A673 (cell line): ENCODE data around the gene TNFAIP2. TPM values are rescaled to one million over a fixed set of nuclear protein-coding genes. Genes with fewer than 3 reads are reported as not detected.

ENCODE experiments used
- BruUV-seq: library from RNA; stranded (reverse); fragments of 400-500 nt; replicated peaks from 2 replicates; lab custom pipeline; 2021; lab: Mats Ljungman, UMichigan
- CTCF ChIA-PET: fragments of 300-600 bp; sonication (Branson Sonifier 250); formaldehyde crosslinking; loops from one replicate; lab custom pipeline; 2022; ENCODE audit warnings: antibody characterized with exemption; lab: Charles Lee
- POLR2A ChIA-PET: fragments of 300-600 bp; sonication (Branson Sonifier 250); formaldehyde crosslinking; loops from one replicate; lab custom pipeline; 2022; ENCODE audit warnings: antibody characterized with exemption; ENCODE audit not compliant: low non-redundant PET; lab: Charles Lee
- DNase-seq: peaks from one replicate; pipeline ENCODE4 v3.0.0-alpha.2; 2015; ENCODE audit warnings: low spot score
- H3K27ac ChIP-seq: fragments of 200-600 bp; sonication (generic); 2 replicates; pipeline ENCODE4 v1.5.1; 2016; ENCODE audit warnings: mixed run types, low read depth, mild to moderate bottlenecking, mixed read lengths, antibody characterized with exemption, low read length; ENCODE audit not compliant: poor library complexity, severe bottlenecking
- H3K27me3 ChIP-seq: fragments of 200-600 bp; sonication (generic); replicated peaks from 2 replicates; pipeline ENCODE4 v1.6.1; 2017; ENCODE audit warnings: mixed run types, low read depth, mild to moderate bottlenecking, mixed read lengths, antibody characterized with exemption, low read length; ENCODE audit not compliant: insufficient read depth, poor library complexity
- H3K36me3 ChIP-seq: fragments of 200-600 bp; sonication (generic); 2 replicates; pipeline ENCODE4 v1.6.1; 2016; ENCODE audit warnings: mixed run types, mild to moderate bottlenecking, mixed read lengths, antibody characterized with exemption, low read length; ENCODE audit not compliant: insufficient read depth, poor library complexity, severe bottlenecking
- H3K4me1 ChIP-seq: fragments of 200-600 bp; sonication (generic); 2 replicates; pipeline ENCODE4 v1.6.1; 2017; ENCODE audit warnings: mixed run types, mild to moderate bottlenecking, mixed read lengths, antibody characterized with exemption, low read length; ENCODE audit not compliant: insufficient read depth, poor library complexity, severe bottlenecking
- H3K4me3 ChIP-seq: fragments of 200-600 bp; sonication (generic); 2 replicates; pipeline ENCODE4 v1.5.1; 2016; ENCODE audit warnings: low read depth, mixed run types, mild to moderate bottlenecking, mixed read lengths, low read length; ENCODE audit not compliant: poor library complexity, severe bottlenecking
- H3K9me3 ChIP-seq: fragments of 200-600 bp; sonication (generic); 2 replicates; pipeline ENCODE4 v1.6.1; 2016; ENCODE audit warnings: mixed run types, low read depth, mild to moderate bottlenecking, mixed read lengths, antibody characterized with exemption, low read length; ENCODE audit not compliant: poor library complexity, severe bottlenecking
- EZH2 ChIP-seq: fragments of 200-600 bp; sonication (generic); IDR thresholded peaks from 2 replicates; pipeline ENCODE4 v1.6.1; 2017; ENCODE audit warnings: borderline replicate concordance, low read depth, mild to moderate bottlenecking, mixed read lengths, antibody characterized with exemption, low read length; ENCODE audit not compliant: poor library complexity, severe bottlenecking
- intact Hi-C: fragments of 100-400 bp; cut with micrococcal nuclease; formaldehyde crosslinking; loops from one replicate; pipeline ENCODE4 v1.10.0; 2022; ENCODE audit not compliant: unreplicated experiment
- total RNA-seq: library from RNA; stranded (reverse); gene quantifications from 2 replicates; pipeline ENCODE4 v1.2.3, GENCODE V29; 2021
- TF ChIP-seq, protein P1 (sequence below): fragments of 300-800, 200-600 bp; sonication (generic); conservative IDR thresholded peaks from 2 replicates; pipeline ENCODE4 v1.5.1; 2017; ENCODE audit warnings: low read depth, mild to moderate bottlenecking, antibody characterized with exemption, low read length, moderate library complexity, mixed read lengths

Gene TNFAIP2
- total RNA-seq, 1 experiment from 2014 or later: 5.5 TPM

DNA sequence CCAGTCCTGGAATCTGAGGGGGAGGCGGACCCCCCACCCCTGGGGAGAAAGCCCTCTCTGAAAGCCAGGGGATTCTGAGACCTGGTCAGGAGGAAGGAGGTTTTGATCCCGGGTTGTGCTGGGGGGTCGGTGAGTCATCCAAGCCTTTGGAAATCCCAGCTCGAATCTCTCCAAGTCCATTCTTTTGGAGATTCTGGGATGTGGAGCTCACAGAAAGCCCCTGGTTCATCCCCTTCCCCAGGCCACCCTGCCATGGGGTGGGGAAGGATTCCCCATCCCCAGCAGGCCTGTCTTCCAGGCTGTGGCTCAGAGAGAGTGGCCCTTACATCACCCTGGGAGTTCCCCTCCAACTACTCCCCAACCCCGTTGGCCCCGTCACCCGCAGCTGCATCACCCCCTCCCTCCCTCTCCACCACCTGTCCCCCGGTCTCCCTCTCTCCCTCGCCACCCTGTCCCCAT is 14.5 kb upstream of the TNFAIP2 start:
- H3K36me3 ChIP-seq: no peaks in the 10 kb centered on the region
- no peak for DNase-seq
- TF ChIP-seq EZH2: no peak
- TF ChIP-seq, protein P1, sequence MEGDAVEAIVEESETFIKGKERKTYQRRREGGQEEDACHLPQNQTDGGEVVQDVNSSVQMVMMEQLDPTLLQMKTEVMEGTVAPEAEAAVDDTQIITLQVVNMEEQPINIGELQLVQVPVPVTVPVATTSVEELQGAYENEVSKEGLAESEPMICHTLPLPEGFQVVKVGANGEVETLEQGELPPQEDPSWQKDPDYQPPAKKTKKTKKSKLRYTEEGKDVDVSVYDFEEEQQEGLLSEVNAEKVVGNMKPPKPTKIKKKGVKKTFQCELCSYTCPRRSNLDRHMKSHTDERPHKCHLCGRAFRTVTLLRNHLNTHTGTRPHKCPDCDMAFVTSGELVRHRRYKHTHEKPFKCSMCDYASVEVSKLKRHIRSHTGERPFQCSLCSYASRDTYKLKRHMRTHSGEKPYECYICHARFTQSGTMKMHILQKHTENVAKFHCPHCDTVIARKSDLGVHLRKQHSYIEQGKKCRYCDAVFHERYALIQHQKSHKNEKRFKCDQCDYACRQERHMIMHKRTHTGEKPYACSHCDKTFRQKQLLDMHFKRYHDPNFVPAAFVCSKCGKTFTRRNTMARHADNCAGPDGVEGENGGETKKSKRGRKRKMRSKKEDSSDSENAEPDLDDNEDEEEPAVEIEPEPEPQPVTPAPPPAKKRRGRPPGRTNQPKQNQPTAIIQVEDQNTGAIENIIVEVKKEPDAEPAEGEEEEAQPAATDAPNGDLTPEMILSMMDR: no peak
- H3K4me1 ChIP-seq: peaks cover 7% of the 10 kb centered on the region
- no TSS peak for BruUV-seq
- ChIA-PET CTCF (no interaction called here), POLR2A (interaction anchor here (0.6 kb wide), 1 partner anchor 8 kb away, joined by 5 read pairs; no protein-coding TSS in a partner anchor)
- no peak overlapping the region for H3K27ac ChIP-seq
- H3K27me3 ChIP-seq: peaks cover 11% of the 10 kb centered on the region
- no peaks in the 10 kb centered on the region for H3K9me3 ChIP-seq
- no peak overlapping the region for H3K4me3 ChIP-seq
- intact Hi-C loops: no loop called here

DNA sequence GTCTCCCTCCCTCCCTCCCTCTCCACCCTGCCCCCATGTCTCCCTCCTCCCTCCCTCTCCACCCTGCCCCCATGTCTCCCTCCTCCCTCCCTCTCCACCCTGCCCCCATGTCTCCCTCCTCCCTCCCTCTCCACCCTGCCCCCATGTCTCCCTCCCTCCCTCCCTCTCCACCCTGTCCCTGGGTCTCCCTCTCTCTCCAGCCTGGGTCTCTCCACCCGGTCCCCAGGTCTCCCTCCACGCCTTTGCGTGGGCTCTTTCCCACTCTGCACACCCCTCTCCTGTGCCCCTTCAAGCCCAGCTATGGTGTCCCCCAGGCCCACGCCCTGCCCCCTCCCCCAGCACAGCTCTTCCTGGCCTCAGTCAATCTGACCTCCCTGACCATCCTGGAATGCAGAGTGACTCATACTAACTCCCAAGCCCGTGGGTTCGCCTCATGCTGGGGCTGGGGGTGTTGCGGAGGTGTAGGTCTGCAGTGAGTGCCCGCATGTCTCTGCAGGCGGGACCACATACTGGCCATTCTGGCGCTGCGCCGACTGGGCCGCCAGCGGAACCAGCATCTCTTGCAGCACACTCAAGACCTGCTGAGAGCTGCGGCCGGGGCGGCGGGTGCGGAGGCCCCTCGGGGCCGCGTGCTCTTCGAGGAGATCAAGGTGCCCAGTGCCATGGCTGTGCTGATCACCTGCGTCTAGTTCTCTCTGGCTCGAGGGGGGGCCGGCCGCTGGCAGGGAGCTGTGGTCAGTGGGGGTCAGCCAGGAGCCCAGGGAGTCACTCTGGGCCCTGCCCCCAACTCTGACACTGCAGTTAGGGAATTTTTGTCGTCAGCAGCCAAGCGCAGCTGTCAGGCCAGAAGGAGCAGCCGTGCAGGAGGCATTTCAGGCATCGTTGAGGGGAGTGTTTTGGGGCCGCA is 13.5 kb upstream of the TNFAIP2 start:
- H3K27ac ChIP-seq: no peak overlapping the region
- peaks cover under 1% of the 10 kb centered on the region for H3K4me1 ChIP-seq
- no TSS peak for BruUV-seq
- no peak overlapping the region for H3K4me3 ChIP-seq
- ChIA-PET CTCF (no interaction called here), POLR2A (no interaction called here)
- TF ChIP-seq, protein P1: no peak
- no peak for TF ChIP-seq EZH2
- H3K27me3 ChIP-seq: peaks cover 1% of the 10 kb centered on the region
- DNase-seq: no peak
- no peaks in the 10 kb centered on the region for H3K9me3 ChIP-seq
- intact Hi-C loops: no loop called here
- no peaks in the 10 kb centered on the region for H3K36me3 ChIP-seq

DNA sequence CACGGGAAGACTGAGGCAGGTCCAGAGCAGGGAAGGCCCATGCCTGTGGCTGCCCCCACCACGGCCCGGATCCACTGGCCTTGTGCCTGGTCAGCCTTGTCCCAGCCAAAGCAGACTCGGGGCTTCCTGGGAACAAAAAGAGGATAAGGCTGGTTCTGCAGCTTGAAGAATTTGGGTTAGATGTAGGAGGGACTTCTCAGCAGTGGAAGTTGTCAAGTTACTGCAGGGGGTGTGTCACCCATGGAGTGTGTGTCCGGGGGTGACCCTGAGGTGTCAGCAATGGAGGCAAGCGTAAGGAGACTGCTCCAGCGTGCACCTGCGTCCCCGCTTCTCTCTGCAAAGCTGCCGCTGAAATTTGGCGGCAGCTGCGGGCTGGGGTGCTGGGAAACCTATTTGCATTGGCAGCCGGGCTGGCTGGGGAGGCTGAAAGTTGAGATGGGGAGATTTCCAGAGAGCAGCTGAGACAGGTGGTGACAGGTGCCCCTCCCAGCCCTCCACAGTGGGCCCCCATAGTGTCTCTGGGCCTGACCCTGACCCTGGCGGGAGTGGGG is 12.5 kb upstream of the TNFAIP2 start:
- no peaks in the 10 kb centered on the region for H3K9me3 ChIP-seq
- no peak overlapping the region for H3K4me3 ChIP-seq
- POLR2A ChIA-PET: no interaction called here
- no peaks in the 10 kb centered on the region for H3K4me1 ChIP-seq
- no TSS peak for BruUV-seq
- CTCF ChIA-PET: no interaction called here
- intact Hi-C loops: no loop called here
- no peak for TF ChIP-seq EZH2
- TF ChIP-seq, protein P1: no peak
- no peaks in the 10 kb centered on the region for H3K27me3 ChIP-seq
- DNase-seq: no peak
- H3K36me3 ChIP-seq: no peaks in the 10 kb centered on the region
- H3K27ac ChIP-seq: no peak overlapping the region
